ENCODE results near the gene TM9SF1.
"Not testable (repeated sequence)": the region's sequence is repeated elsewhere in the genome, so short reads cannot be mapped to it uniquely, and the experiment has no call there.

DNA sequence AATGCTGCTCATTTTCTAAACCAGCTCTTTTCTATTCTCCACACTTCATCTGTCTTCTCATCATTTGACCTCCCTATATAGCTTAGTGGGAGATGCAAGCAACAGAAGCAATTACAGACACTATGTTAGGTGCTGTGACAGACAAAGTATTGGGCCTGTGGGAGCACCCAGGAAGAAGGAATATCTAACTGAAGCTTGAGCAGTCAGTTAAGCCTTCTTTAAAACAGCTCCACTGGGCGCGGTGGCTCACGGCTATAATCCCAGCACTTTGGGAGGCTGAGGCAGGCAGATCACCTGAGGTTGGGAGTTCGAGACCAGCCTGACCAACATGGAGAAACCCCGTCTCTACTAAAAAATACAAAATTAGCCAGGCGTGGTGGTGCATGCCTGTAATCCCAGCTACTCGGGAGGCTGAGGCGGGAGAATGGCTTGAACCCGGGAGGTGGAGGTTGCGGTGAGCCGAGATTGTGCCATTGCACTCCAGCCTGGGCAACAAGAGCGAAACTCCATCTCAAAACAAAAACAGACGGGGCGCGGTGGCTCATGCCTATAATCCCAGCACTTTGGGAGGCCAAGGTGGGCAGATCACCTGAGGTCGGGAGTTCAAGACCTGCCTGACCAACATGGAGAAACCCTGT, 8.1 kb upstream of the TM9SF1 start:
- not testable (repeated sequence) for TF ChIP-seq CTCF (IDR thresholded peaks at IDR 0.05); EZH2 (IDR thresholded peaks at IDR 0.05; ENCODE audit: borderline replicate concordance, insufficient read depth, low read depth, low read length, poor library complexity, severe bottlenecking)
